Neutrophil (primary cell): ENCODE results near the gene CCDC24.

ENCODE experiments used
- H3K27ac ChIP-seq: fragments of 200-600 bp; sonication (generic); 2 replicates; pipeline ENCODE4 v1.5.1; 2016; ENCODE audit warnings: mild to moderate bottlenecking, moderate library complexity
- H3K27me3 ChIP-seq: fragments of 200-600 bp; sonication (generic); 2 replicates; pipeline ENCODE4 v1.6.0; 2016; ENCODE audit warnings: mild to moderate bottlenecking
- H3K36me3 ChIP-seq: fragments of 200-600 bp; sonication (generic); 2 replicates; pipeline ENCODE4 v1.5.1; 2017
- H3K4me1 ChIP-seq, 2 experiments: fragments of 200-600 bp in 1 of 2; sonication (generic) in 1 of 2; 1 replicate in 1 of 2; 2 replicates in 1 of 2; pipeline versions ENCODE4 v1.5.1 to v1.6.1; 2013 to 2016; ENCODE audit warnings: low read depth in 1 of 2, low read length in 1 of 2, mild to moderate bottlenecking in 1 of 2, moderate library complexity in 1 of 2; ENCODE audit not compliant: control insufficient read depth in 1 of 2, insufficient read depth in 1 of 2
- H3K4me3 ChIP-seq, 2 experiments: fragments of 200-600 bp in 1 of 2; sonication (generic) in 1 of 2; 1 replicate in 1 of 2; 2 replicates in 1 of 2; pipeline ENCODE4 v1.5.1; 2013 to 2016; ENCODE audit warnings: low read depth in 1 of 2, low read length in 1 of 2, mild to moderate bottlenecking in 1 of 2, moderate library complexity in 1 of 2
- H3K9me3 ChIP-seq: fragments of 200-600 bp; sonication (generic); 2 replicates; pipeline ENCODE4 v1.5.1; 2016
- TF ChIP-seq, protein P1 (sequence below): fragments of 200-600 bp; sonication (generic); IDR thresholded peaks from 2 replicates; pipeline ENCODE4 v1.5.1; 2016; ENCODE audit warnings: antibody characterized with exemption

The CCDC24 gene

GRCh38 chr1:43994071-43994470, 2.7 kb downstream of the CCDC24 start:
- H3K27me3 ChIP-seq = no peaks in the 10 kb centered on the region
- no peaks in the 10 kb centered on the region for H3K9me3 ChIP-seq
- peaks cover 16 to 17% of the 10 kb centered on the region in 2 experiments for H3K4me1 ChIP-seq
- TF ChIP-seq, protein P1, sequence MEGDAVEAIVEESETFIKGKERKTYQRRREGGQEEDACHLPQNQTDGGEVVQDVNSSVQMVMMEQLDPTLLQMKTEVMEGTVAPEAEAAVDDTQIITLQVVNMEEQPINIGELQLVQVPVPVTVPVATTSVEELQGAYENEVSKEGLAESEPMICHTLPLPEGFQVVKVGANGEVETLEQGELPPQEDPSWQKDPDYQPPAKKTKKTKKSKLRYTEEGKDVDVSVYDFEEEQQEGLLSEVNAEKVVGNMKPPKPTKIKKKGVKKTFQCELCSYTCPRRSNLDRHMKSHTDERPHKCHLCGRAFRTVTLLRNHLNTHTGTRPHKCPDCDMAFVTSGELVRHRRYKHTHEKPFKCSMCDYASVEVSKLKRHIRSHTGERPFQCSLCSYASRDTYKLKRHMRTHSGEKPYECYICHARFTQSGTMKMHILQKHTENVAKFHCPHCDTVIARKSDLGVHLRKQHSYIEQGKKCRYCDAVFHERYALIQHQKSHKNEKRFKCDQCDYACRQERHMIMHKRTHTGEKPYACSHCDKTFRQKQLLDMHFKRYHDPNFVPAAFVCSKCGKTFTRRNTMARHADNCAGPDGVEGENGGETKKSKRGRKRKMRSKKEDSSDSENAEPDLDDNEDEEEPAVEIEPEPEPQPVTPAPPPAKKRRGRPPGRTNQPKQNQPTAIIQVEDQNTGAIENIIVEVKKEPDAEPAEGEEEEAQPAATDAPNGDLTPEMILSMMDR = no peak
- no peaks in the 10 kb centered on the region for H3K36me3 ChIP-seq
- H3K4me3 ChIP-seq = no peak overlapping the region
- no peak overlapping the region for H3K27ac ChIP-seq

DNA sequence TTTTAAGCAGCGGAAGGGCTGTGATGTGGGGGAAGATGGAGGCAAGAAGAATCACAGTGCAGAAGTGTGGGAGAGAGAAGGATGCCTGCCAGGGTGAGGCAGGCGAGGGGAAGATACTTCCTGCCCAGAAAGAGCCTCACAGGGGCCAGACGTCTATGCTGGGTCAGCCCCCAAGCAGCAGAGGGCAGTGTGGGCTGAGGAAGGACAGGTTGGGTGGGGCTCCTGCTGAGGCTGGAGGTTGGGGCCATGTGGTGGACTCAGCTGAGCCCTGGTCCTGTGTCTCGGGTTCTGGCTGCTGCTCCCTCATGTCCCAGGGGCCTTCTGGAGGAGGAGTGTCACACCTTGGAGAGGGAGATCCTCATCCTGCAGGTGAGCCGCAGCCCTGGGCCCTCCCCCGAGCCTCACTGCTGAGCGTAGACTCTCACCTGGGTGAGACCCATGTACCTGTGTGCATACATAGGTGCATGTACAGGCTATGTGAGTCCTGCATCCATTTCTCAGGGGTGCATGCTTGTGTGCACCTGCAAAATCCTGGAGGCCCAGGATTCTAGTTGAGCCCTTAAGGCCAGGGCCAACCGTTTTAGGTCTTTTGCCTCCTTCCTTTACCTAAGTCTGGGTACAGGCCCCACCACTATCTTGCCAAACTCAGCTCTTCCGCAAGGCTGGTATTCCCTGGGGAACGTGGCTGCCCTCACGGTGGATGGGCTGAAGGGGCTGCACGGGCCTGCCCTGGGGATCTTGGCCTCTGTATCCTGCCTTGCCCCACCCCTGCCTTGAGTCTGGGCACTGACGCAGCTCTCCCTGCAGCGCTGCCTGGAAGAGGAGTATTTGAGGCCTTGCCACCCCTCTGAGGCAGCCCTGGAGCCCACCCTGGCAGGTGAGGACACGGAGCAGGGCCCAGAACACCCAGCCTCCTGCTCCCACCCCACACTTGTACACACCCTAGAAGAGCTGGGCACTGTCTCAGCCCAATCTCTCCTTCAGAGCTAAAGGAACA, 3.7 kb downstream of the CCDC24 start:
- Histone ChIP-seq H3K27ac (no peak overlapping the region), H3K4me3 (no peak overlapping the region), H3K36me3 (no peaks in the 10 kb centered on the region), H3K9me3 (no peaks in the 10 kb centered on the region), H3K4me1 (peaks cover 16 to 17% of the 10 kb centered on the region in 2 experiments), H3K27me3 (no peaks in the 10 kb centered on the region)
- TF ChIP-seq, protein P1 = no peak

GRCh38 chr1:43995984-43996732, 4.8 kb downstream of the CCDC24 start:
- H3K27me3 ChIP-seq = no peaks in the 10 kb centered on the region
- H3K4me1 ChIP-seq = peaks cover 9 to 10% of the 10 kb centered on the region in 2 experiments
- no peaks in the 10 kb centered on the region for H3K9me3 ChIP-seq
- no peak overlapping the region for H3K27ac ChIP-seq
- no peaks in the 10 kb centered on the region for H3K36me3 ChIP-seq
- no peak overlapping the region for H3K4me3 ChIP-seq
- TF ChIP-seq, protein P1 = no peak

GRCh38 chr1:43996733-43997115, 5.3 kb downstream of the CCDC24 start:
- H3K27ac ChIP-seq = no peak overlapping the region
- no peaks in the 10 kb centered on the region for H3K9me3 ChIP-seq
- no peaks in the 10 kb centered on the region for H3K36me3 ChIP-seq
- H3K4me3 ChIP-seq = no peak overlapping the region
- H3K4me1 ChIP-seq = peaks cover 8% of the 10 kb centered on the region in 2 experiments
- TF ChIP-seq, protein P1 = no peak
- no peaks in the 10 kb centered on the region for H3K27me3 ChIP-seq

- H3K27ac ChIP-seq = no peak overlapping the region
- H3K27me3 ChIP-seq = no peaks in the 10 kb centered on the region
- TF ChIP-seq, protein P1 = no peak
- H3K36me3 ChIP-seq = no peaks in the 10 kb centered on the region
- H3K4me1 ChIP-seq = peaks cover under 1% of the 10 kb centered on the region in 2 experiments
- H3K9me3 ChIP-seq = no peaks in the 10 kb centered on the region
- H3K4me3 ChIP-seq = no peak overlapping the region
These were observed 6.0 kb downstream of the CCDC24 start for GRCh38 chr1:43997295-43997999.
